Measurements from ENCODE around the gene JADE2.

JADE2 gene

DNA sequence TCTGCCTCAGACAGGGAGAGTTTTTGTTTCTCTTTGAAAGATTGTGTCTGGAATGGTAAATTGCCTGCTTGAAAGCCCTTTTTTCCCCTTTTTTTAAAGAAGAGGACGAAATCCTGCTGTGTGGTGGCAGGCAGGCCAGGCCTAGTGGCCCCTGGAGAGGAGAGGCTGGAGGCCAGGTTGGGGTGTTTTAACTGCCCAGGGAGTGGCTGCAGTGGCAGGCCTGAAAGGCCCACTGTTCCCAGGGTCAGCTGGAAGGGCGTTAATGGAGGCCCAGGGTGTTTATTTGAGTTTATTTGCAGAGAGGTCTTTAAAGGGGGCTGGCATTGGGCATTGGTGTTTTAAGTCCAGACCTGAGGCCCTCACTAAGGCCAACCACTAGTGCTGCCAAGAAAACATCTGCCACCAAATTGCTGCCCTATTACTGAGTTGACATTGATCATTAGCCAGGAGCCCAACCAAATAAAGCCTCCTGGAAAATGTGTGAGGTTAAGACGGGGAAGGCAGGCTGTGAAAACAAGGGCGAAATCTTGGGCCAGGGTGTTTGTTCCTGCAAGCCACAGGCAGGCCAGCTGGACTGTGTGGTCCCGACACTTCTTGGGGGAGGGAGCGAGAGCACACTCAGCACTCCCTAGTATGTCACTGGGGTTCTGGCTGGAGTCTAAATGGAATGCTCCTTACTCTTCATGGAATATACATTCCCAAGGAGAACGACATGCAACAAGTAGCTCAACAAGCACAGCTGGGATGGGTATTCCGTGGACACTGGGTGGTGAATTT lies 5.0 kb downstream of the JADE2 start:
- DNase-seq, result no peak

DNA sequence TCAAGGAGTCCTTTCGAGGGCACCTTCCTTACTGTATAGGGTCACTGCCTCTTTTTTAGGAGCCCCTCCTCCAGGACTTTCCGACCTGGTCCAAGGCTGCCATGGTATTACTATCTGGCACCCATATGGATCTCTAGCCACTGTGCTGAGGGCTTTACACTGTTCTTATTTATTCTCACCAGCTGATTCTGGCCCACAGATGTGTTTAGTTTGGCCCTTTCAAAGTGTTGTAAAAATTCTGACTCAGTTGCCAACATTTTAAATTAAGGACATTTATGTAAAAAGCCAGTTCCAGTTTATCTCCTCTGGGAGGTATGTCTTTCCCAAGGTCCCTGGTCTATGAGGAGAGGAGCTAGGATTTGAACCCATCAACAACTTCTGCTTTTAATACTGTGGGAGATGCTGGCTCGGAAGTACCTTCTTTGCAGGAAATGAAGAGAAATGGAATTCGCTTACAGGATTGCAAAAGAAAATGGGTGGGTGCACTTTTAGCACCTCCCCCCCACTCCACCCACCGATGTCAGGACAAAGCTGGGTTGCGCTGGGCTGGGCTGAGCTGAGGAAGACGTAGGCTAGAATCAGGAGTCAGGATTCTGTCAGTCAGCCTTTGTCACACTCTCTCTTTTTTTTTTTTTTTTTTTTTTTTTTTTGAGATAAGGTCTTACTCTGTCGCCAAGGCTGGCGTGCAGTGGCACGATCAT lies 7.8 kb downstream of the JADE2 start:
- DNase-seq, result no peak

DNA sequence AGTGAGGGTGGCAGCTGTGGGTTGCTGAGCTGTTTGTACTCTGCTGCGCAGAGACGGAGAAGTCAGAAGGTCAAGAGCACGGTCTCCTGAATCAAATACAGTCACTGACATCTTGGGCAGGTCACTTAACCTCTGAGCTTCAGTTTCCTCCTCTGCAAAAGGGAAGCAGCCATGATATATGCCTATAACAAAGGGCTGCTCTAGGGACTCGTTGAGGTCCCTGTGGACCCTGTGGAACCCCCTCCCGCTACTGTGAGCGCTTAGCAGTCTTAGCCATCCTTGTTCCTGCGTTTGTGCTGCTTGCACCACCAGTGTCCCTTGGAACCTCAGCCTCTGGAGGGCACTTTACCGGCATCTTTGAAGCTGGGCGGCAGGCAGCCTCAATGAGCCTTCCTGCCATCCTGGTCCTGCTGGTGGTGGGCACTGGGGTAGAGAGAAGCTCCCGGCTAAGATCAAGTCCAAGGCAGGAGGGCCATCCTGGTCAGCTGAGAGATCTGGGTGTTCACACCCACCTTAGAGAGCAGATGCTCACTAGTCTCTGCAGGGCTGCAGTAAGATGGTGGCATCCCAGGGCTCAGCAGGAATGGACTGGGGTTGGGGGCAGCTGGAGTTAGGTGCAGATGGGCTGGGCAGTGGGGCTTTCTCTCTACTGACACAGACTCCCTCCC lies 8.7 kb downstream of the JADE2 start:
- no peak for DNase-seq

DNA sequence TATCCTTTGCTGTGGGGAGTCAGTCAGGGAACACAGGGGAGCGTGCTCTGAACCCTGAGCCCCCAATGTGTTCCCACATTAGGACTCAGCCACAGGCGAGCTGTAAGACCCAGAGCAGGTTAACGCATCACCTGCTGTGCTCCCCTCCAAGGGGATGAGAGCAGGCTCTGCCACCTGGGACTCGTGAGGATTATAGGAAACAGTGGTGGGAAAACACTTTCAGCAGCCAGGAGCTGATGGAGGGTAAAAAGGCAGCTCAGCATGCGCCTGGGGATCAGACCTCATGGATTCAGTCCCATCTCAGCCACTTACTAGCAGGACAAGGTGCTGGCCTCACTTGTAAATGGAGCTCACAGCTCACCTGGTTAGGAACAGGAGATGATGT lies 9.2 kb downstream of the JADE2 start:
- no peak for DNase-seq

DNA sequence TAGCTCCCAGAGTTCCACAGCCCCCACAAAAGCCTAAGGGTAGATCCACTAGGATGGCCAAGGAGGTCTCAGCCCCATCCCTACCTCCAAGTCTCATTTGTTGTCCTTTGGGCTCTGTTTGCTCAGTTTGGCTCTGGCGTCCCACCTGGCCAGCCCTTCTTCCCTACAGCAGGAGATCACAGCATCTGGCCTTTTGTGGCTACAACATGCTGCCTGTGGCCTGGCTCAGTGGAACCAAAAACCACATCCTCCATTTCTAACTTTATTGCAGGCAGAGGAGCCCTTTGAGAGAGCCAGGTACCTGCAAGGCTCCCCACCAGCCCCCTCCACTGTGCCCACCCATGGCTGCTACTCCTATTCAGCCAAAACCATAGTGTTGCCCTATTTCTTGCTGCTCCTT lies 11.4 kb downstream of the JADE2 start:
- DNase-seq, result no peak

DNA sequence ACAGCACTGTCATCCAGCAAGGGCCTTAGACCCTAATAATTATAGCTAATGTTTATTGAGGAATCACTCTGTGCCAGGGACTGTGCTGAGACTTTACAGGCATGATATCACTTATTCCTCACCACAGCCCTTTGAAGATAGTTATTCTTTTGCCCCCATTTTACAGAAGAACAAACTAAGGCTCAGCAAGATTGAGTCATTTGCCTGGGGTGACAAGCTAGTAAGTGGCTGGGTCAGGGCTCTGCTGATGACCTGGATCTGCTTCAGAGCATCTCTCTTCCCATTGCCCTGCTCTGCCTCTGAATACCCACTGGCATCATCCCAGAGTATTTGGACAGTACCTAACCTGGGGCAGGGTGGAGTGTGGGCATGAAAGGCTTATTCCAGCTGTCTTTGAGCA lies 11.8 kb downstream of the JADE2 start:
- DNase-seq, result no peak

DNA sequence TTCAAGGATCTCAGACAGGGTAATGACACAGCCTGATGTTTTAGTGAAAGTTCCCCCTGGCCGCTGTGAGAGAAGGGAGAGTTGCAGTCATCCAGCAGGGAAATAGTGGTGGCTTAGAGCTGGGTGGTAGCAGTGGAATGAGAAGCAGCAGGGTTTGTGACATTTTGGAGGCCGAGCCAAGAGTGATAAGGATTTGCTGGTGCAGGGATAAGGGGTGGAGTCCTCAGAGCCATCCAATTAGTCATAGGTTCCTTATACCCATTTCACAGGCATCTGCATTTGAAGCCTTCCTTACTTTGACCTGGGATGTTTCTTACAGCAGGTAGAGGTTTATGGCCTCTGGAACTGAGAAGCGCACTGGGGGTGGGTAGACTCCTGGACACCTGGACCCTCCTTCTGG lies 12.8 kb downstream of the JADE2 start:
- DNase-seq, result no peak

DNA sequence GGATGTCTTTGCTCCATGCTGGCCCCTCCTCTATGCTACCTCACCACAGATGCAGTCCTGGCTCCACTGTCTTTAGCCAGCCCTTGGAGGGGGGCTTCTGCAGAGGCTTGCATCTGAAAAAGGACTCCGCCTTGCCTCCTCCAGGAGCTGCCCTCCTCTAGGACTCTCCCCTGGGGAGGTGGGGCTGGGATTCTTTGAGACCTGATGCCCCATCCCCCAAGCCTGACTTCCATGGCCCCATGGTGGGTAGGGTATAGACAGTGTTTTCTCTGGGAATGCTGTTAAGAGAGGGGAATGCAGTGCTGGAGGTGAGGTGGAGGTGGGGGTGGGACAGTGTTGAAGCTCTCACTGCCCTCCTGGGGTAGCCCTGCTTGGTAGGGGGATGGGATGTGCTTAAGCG lies 14.3 kb downstream of the JADE2 start:
- DNase-seq, result no peak

DNA sequence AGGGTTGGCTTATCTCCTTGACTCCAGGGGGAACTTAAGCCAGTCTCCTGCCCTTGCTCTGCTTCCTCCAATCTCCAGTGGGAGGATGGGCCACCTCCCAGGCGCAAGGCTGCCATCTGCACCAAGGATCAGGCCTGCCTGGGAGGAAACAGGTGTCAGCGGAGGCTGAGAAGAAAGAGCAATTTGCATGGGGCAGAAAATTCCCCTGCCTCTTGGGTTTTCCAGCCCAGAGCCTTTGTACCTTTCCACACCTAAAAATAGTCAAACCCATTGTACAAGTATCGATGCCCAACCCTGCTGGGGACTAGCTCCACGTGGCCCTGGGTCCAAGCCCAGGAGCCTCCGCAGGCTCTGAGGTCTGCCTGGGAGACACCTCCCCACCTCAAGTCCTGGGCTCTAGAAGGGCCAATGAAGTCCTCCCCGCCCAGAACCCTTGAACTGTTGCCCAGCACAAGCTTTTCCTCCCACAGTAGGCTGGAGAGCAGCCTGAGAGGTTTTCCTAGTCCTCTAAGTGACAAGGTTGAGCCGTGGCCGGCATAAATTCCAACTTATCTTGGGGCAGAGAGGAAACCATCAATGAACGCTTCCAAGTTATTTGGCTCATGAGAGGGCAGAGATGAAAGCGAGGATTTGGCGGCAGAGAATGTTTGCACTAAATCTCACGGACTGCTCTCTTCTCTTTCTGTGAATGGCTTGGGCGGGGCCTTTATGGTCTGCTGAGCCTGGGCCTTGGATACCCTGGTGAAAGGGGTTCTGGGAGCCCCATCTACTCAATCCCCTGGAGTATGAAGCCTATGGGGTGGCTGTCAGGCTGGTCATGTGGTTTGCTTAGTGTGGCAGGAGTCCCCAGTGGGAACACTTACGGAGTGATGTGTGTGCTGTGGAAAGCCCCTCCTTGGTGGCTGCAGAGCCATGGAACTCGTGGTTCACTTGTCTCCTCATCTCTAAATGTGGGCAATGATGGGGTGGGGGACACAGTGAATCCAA lies 15.6 kb downstream of the JADE2 start:
- no peak for DNase-seq

DNA sequence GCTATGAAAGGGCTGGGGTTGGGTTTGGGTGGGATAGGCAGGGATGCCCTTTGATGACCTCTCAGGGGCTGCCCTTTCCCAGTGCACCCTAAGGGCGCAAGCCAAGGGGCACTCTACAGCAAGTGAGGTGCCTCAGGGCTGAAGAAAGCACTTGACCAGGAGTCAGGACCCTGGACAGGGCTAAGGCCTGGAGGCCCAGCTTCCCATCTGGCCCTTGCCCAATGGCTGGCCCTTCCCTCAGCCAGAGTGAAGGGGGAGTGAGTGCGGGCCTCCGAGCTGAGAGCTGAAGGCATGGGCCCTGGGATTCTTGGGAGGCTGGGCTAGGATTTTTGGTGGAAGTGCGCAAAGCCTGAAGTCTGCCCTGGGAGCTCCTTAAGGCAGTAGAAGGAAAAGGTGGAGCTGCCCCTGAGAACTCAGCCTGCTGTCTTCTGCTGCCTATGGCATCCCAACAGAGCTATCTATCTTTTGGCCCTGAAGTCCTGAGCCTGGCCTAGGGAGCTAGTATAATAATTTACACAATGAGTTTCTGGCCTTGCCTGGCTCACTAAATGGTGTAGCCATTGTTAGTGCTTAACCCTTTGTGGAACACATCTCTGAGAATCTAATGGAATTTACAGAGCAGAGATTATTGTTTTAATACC lies 16.4 kb downstream of the JADE2 start:
- DNase-seq, result no peak

DNA sequence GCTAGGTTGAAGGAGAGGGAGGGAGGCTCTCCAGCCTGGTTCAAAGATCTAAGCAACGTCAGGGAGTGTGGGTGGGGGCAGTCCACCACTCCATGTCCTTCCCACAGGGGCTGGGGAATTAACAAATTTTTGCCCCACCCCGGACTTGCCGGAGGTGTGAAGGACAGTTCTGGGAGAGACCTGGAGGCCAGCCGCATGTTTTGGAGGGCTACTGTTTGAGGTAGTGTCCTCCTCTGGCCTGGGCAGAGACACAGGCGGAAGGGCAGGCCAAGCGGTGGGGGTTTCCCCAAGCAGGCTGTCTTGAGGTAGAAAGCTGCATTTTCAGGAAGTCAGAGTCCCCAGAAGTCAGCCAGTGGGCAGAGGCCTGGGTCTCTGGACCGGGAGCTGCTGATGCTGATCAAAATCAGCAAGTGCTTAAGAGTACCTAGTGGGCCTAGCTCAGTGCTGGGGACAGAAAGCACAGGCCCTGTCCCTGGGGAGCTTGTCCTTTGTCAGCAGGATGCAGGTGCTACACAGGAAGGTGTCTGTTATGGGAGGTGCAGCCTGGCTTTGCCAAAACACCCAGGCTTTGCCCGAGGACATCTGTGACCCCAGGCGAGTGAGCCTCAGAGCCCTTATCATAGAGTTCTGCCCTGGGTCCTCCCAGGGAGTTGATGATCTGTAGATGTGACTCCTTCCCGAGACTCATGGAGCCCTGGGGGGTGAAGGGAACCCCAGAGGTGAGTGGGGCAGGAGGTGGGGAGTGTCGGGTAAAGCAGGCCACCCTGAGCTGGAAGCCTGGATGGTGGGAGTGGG lies 18.5 kb downstream of the JADE2 start:
- DNase-seq, result peak in 1 of 2 donors; percentile 37

DNA sequence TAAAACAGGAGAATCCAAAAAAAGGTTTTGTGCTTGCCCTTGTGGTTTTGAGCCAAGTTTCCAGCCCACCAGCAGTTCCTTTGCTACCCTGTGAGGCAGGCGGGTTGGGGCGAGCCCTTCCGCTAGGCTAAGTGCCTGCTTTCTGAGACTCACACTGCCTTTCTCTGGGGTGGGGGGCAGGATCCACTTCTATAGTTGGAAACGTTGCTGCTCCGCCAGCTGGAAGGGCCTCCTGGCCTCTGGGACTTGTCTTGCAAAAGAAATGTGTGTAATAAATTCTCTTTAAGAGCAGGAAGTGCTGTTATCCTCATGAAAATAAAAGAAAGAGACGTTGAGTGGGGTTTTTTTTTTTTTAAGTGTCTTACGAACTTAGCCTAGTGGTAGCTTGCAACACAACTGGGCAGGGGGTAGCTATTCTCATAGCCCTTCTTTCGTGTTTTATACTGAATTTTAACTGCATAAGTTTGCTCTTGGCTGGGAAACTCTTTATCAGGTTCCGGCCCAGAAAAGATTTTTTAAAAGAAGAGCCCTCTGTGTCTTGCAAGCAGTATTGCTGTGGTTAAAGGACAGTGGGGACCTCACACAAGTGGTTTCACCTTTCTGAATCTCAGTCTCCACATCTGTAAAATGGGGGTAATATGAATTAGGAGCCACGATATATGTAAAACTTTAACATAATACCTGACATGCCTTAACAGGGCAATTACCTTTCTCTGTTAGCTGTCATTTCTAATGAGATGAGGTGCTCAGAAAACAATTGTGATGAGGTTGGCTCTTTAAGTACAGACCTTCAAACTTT lies 19.8 kb downstream of the JADE2 start:
- DNase-seq, result no peak

DNA sequence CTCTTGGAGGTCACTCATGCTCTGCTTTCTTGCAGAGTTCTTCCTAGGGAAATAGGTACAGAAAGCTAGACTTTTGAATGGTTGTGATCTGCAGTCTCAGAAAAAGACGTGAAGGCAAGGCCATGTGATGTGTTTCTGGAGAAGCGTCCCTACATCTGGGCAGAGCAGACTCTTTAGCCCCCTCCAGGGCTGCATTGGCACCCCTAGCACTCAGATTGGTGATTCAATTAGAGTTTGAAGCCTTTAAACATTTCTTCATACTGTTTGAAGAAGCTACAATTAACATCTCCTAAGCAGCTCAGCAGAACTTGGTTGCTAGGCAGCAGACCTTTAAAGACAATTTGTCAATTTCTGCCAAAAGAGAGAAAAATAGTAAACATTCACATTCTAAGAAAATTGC lies 21.6 kb downstream of the JADE2 start:
- DNase-seq, result no peak

DNA sequence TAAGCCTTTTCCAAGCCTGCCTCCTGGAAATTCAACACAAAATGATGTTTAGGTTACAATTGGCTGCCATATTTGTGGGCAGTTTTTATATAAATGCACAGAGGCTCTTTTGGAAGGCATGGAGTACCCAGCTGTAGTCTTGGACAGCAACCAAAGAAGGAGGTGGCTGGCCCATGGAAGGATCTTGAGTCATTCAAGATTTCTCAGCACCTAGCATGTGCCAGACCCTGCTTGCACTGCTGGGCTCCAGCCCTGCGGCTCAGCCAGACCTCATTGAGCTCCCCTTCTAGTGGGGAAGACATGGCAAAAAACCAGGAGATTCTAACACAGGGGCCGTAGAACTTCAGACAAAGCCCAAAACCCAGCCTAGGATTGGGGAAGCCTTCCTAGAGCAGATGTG lies 22.1 kb downstream of the JADE2 start:
- no peak for DNase-seq

DNA sequence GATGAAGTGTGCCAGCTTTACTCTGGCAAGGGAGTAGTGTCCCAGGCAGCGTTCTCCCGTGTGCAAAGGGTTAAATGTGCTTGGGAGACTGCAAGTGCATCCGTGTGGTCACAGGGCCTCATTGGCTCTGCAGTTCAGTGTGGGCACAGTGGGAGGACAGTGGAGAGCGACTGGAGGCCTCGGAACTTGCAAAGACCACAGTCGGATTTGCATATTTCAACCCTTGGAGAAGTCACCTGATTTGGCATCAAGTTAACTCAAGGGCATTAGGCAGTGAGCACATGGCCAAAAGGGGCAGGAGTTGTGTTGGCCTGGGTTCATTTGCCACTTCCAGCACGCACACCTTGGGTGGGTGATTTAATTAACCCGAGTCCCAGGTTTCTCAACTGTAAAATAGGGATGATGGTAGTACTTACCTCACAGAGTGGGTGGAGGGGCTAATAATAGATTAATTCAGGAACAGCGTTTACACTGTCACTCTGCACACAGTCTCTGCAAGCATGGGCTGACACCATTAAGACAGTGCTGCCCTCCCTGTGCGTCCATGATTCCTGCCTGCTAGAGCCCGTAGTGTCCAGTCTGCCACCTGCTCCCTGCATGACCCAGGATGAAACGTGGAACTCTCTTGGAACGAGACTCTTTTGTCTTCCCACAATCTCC lies 22.7 kb downstream of the JADE2 start:
- DNase-seq, result no peak

DNA sequence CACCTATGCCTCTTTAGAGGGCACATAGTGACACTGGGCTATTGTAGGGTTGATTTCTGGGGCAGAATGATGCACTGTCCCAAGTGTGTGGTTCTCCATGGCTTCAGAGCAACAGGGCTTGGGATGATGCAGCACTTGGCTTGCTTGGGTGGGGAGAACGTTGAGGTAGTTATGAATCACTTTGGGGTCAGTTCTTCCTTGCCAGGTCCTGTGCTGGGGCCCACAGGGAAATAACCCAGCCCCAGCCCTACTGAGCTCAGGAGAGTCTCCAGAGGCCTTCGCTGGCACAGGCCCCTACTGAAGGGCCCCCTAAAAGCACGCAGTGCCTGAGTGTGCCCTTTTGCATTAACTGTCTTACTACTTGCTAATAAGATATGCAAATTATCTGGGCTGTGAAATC lies 24.2 kb downstream of the JADE2 start:
- DNase-seq, result no peak

DNA sequence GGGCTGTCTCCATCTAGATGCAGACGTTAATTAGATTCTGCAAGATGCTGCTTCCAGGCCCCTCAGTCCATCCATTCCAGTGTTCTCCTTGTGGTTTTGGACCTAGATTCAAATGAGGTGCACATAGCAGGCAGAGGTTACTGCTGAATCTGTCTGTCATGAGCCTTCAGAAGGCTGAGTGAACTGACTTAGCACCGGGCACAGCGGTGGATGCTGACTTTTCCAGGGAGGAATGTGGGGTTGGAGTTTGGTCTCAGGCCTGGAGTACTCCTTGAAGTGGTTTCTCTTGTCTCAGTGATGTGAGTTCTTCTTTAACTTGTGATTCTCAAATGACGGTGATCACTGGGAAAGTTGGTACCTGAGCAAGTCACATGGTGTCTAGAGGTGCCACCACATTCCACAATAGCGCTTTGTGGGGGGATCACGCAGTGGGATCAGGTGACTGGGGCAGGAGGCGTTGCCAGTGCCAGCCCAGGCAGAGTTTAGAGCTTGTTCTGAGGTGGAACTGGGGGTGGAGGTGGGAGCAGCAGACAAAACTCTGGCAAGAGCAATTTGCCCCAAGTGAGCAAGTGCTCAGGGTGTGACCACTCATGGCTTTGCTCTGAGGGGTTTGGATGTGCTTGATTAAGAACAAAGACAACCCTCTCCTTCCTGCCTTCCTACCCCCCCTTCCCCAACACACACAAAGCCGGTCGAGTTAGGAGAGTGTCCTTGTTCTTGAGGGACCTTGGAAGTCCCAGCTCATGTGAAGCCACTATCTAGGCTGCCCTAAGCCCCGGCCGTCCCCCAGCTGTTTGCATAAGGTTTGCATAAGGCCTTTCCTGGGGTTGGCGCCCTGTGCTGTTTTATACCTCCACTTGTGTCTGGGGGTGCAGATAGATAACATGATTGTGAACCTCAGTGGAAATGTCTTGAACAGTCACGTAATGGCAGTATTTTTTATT lies 25.1 kb downstream of the JADE2 start:
- no peak for DNase-seq

DNA sequence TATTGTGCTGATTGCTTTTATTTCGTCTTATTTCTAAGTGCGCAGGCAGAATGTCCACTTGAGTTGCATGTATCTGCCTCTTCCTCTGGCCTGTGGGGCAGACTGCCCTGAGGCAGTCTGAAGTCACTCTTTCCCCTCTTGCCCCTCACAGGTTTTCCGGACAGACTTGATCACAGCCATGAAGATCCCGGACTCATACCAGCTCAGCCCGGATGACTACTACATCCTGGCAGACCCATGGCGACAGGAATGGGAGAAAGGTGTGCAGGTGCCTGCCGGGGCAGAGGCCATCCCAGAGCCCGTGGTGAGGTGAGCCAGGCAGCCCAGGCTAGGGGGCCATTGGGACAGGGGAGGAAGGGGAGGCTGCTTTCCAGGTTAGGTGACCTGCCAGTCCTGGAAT lies 26.4 kb downstream of the JADE2 start:
- DNase-seq, result no peak

DNA sequence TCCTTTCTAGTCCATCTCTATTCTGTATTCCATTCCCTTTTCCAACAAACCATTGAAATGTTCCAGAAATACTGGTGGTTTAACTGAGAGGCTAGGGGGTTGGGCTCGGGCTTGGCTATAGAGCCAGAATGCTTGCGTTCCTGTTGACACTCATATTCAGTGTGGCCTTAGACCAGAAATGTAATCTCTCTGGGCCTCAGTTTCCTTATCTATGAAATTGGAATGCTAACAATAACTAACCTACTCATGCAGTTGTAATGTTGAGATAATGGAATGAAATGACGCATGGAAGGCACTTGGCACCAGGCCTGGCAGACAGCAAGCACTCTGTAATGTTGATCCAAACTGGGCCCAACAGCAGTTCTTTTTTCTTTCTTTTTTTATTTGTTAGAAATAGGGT lies 26.8 kb downstream of the JADE2 start:
- DNase-seq, result no peak
